Activated gamma-delta T cell treated with anti-CD3 and anti-CD28 coated beads, Interleukin-2, amount 50 U/mL, for 16 hours (primary cell): ENCODE results near the gene SUPT5H.
A peak's percentile ranks its signal among the peaks of the same experiment; 100 is the strongest.

ENCODE experiments used
- DNase-seq: peaks from one replicate; pipeline ENCODE4 v3.0.0-alpha.2; 2020; ENCODE audit warnings: low read depth

The SUPT5H gene

DNA sequence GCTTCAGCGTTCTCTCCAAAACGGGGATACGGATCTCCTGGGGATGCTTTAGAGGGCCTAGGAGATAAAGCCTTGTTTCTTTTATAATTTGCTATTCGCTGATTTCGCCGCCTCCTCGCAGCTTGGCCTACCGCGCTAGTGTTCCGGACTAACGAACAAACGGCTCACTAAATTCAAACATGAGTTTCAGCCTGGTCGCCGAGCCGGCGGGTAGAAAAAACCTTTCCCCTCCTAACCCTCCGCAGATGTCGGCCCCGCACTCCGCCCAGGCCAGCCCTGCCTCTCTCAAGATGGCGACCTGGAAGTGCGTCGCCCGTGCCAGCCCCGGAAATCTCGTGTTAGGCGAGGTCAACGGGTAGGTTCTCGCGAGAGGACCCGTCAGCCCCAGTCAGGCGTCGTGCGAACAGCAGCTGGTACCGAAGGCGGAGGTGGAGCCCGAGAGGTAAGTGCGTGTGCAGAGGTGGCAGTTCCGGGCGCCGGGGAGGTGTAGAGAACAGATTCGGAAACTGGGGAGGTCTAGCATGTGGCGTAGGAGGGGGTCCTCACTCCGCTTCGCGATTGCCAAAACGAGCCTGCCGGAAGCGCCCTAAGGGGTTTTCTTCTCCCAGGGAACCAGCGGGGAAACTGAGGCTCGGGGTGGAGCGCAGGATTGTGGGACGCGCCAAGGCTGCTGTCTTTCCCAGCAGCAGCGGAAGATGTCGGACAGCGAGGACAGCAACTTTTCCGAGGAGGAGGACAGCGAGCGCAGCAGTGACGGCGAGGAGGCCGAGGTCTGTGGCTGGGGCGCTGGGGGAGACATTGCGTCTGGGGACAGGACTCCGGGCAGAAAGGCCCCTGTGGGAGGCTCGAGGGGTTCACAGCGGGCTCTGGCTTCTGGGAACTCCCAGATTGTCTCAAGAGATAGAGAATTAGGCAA is at the start of gene SUPT5H:
SUPT5H (plus strand) TSS at position 387 of the 916 bp plus-strand sequence; CDS start at position 696, 309 bp downstream.
- peak; percentile 95 for DNase-seq

- DNase-seq, result peak; percentile 94
Observed at GRCh38 chr19:39397360-39398296, 47.8 kb upstream of the SUPT5H start.

DNA sequence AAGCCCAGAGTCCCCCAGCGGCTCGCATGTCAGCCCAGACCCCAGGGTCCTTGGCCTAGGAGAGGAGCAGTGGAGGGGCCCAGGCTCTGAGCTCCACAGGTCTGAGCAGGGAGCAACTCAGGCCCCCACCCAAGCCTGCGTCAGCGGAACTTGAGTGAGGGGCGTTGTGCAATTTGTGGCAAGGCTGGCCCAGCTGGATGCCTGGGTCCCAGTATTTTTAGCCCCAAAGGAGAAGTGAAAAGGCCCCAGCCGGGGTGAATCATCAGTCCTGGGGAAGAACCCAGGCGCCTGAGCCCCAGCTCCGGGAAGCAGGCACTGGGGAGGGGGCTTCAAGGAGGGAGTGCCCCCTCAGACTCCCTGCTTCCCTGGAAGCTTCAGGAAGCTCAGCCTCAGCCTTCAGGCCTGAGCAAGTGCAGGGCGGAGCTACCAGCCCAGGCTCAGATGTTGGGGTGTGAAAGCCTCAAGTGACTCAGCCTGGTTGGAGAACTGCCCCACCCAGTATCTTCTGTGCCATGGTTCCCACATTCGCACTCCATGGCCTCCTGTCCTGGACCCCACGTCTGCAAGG is 47.0 kb upstream of the SUPT5H start:
- DNase-seq, result no peak

GRCh38 chr19:39399668-39400050 is 45.7 kb upstream of the SUPT5H start:
- no peak for DNase-seq

DNA sequence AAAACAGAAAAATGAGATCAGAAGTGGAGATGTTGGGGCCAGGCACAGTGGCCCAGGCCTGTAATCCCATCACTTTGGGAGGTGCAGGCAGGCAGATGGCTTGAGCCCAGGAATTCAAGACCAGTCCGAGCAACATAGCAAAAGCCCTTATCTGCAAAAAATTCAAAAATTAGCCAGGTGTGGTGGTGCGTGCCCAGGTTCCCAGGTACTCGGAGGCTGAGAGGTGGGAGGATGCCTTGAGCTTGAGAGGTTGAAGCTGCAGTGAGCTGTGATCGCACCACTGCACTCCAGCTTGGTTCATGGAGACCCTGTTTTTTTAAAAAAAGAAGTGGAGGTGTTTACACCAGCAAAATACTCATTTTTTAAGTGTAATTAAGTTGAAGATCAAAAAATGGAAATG is 45.3 kb upstream of the SUPT5H start:
- no peak for DNase-seq

DNA sequence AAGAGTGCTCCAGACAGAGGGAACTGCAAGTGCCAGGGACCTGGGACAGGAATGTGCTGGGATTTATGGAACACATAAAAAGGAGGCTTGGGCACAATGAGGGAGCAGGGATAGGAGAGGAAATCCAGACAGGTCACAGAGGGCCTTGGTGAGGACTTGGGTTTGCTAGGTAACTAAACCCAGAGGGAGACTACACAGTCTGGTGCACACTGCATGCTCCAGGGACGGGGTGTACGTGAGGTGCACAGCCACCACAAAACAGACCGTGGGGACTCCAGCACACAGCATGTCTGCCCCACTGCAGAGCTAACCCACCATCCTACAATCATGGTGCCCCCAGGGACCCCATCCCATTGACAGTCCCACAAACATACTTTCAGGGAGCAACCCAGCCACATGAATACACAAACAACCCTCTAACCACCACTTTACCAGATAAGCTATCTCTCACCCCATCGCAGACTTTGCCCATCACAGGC is 44.3 kb upstream of the SUPT5H start:
- DNase-seq, result no peak

DNA sequence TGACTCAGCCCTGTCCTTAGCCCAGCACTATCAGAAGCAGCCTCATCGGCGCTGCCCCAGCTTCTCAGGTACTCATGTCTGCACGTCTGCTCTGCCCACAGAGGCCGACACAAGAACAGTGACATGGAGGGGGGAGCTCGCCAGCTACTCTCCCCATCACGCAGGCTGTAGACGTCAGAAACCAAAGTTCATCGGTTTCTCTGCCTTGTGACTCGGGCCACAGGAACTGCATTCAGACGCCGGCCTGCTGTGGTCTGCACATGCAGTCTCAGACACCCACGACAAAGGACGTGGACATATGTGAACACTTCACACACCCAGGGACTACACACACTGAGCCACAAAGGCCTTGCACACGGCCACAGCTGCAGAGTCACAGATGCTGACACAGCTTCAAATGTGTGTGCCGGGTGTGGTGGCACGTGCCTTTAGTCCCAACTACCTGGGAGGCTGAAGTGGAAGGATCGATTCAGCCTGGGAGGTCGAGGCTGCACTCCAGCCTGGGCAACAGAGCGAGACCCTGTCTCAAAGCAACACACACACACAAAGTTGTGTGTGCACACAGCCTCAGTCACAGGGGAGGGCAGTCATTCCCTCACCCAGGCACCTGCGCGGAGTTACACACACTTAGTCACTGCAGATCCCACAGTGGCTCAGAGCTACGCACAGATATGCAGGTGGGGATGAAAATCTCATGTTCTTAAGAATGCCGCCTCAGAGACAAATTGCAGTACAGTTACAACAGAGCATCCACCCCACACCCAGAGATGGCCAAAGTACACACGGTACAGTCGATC is 43.6 kb upstream of the SUPT5H start:
- peak; percentile 75 for DNase-seq

DNA sequence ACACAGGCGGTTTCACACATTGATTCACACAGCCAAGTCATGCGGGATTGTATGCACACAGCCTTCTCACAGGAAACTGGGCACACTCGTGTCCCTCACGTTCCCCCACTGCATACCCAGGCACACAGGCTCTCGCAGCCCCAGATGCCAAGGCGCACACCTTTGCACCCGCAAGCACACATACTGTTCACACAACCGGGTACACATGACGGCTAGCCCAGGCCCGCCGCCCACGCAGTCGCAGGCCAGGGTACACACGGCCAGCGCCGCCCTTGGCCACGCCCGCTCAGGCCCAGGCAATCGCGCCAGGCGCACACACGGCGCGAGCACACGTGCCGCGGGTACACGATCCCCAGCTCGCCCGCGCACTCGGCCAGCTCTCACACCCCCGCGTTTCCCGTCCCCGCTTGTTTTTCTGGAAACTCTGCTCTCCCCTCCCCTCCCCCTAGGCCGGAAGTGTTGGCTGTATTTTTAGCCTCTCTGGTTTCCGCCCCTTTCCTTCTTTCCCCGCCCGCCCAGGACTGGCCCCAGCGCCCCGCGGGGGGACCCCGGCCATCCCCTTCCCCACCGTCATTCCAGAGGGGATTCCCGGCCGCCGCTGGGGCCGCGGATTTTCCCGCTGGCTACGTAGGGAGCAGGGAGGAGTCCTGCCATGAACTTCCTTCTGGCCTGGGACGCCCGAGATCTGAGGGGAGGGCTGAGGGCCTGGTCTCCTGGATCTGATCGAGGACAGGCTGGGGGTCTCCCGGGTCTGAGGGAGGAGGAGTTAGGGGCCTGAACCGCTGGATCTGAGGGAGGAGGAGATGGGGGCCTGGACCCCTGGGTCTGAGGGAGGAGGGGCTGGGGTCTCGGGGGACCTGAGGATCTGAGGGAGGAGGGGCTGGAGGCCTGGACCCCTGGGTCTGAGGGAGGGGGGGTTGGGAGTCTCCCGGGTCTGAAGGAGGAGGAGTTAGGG is 42.8 kb upstream of the SUPT5H start:
- DNase-seq, result peak; percentile 78

DNA sequence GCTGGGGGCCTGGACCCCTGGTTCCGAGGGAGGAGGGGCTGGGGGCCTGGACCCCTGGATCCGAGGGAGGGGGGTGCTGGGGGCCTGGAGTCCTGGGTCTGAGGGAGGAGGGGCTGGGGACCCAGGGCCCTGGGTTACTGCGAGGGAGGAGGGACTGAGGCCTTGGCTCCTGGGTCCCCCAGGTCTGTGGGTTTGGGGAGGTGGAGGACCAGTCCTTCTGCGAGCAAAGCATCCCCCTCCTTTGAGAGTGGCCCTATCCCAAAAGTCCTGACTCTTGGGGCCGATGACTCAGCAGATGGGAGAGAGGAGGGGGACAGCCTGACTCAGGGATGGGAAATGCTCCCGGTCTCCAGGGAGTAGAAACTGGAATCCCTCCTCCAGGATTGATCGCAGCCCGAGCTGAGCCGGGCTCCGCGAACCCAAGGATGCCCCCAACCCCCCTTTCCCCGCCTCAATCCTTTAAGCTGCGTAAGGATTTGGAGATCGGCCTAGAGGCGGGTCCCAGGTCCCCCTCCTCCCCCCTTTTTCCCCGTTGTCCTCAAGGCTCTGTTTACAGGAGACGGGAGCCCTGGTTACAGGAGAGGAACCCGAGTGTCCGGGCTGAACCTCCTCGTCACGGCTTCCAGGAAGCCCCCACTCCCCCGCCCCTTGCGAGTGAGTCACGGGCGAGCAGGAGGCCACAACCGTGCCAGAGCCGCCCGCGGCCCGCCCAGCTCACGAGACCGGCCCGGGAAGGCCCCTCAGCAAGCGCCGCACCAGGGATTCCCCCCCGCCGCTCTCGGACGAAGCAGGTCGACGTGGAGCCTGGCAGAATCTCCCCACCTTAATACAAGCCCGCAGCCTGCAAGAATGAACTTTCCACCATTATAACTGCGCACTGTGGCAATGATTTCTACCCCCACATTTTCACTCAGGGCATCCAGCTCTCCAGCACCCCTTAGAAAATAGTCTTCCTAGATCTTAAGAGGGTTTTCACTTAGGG is 41.8 kb upstream of the SUPT5H start:
- peak; percentile 96 for DNase-seq

DNA sequence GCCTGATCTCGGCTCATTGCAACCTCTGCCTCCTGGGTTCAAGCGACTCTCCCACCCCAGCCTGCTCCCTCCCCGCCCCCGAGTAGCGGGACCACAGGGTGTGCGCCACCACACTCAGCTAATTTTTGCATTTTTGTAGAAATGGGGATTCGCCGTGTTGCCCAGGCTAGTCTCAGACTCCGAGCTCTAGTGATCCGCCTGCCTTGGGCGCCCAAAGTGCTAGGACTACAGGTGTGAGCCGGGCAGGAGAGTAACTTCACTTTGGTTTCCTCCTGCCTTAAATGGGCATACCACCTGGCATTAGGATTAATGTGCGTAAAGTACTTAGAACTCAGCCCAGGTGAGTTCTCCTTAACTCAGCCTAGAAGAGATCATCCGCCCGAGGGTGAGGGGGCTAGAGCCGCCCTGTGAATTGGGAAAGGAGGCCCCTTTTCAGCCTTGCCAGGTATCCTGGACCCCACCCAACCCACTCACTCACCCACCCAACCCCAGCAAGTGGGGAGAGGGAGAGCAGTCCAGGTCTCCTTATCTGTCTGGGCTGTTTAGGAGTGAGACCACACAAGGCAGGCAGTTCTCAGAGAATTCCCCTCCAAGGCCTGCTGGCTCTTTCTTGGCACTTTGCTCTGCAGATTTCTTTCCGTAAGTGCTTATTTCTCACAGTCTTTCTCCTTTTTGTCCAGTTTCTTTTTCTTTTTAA is 40.0 kb upstream of the SUPT5H start:
- no peak for DNase-seq

- peak; percentile 73 for DNase-seq
Observed at GRCh38 chr19:39405958-39406655, 39.3 kb upstream of the SUPT5H start.

DNA sequence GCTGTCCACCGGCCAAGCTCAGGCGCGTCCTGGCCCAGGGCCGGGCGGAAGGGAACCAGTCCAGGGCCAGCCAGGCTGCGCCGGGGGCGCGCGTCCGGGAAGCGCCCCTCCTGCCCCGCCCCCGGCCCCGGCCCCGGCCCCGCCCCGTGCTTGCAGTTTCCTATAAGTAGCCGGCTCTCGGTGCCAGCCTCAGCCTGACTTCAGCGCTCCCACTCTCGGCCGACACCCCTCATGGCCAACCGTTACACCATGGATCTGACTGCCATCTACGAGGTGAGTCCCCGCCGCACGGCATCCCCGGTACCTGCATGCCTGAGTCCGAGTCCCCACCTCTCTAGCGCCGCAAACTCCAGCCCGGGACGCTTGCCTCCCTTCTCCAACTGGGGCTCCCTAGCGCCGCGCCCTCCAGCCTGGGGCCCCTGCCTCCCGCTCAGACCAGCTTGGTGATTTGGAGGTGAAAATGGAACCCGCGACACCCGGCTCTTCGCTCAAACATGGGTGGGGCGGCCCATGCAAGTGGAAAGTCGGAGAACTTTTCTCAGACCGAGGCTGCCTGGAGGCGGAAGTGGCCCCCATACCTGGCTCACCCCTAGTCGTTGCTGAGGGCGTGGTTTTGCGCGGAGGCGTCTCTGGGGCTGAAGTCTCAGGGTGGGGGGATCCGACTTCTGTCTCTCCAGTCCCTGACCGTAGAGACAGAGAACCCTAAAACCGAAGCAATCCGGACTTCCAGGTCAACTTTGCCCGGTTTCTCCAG is 38.5 kb upstream of the SUPT5H start, which contains the start of gene ZFP36:
ZFP36 (plus strand) TSS at position 192 of the 754 bp plus-strand sequence; CDS start at position 250, 58 bp downstream.
- peak; percentile 81 for DNase-seq

- DNase-seq, result no peak
Observed at GRCh38 chr19:39407410-39407659, 38.0 kb upstream of the SUPT5H start.

DNA sequence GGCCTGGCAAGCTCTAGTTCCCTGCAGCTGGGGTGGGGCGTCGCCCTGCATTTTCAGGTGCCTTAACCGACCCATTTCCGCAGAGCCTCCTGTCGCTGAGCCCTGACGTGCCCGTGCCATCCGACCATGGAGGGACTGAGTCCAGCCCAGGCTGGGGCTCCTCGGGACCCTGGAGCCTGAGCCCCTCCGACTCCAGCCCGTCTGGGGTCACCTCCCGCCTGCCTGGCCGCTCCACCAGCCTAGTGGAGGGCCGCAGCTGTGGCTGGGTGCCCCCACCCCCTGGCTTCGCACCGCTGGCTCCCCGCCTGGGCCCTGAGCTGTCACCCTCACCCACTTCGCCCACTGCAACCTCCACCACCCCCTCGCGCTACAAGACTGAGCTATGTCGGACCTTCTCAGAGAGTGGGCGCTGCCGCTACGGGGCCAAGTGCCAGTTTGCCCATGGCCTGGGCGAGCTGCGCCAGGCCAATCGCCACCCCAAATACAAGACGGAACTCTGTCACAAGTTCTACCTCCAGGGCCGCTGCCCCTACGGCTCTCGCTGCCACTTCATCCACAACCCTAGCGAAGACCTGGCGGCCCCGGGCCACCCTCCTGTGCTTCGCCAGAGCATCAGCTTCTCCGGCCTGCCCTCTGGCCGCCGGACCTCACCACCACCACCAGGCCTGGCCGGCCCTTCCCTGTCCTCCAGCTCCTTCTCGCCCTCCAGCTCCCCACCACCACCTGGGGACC is 37.6 kb upstream of the SUPT5H start:
- no peak for DNase-seq

GRCh38 chr19:39408392-39409207 is 36.8 kb upstream of the SUPT5H start:
- no peak for DNase-seq
